GM23338 (cell line): ENCODE results near the gene ANKRD49. TPM values are rescaled to one million over a fixed set of nuclear protein-coding genes. Genes with fewer than 3 reads are reported as not detected.

Source experiments
- ATAC-seq: fragments of 200-7000 bp; cut with Tn5 transposase; 3 replicates; pipeline ENCODE4 v1.9.1; 2020
- DNase-seq: peaks from one replicate; pipeline ENCODE4 v3.0.0-alpha.2; 2015; ENCODE audit warnings: low spot score
- H2AFZ ChIP-seq: fragments of 200-600 bp; sonication (generic); 2 replicates; pipeline ENCODE4 v1.8.0; 2016; ENCODE audit warnings: antibody characterized with exemption, mild to moderate bottlenecking, moderate library complexity
- H3F3A ChIP-seq: fragments of 200-600 bp; sonication (generic); replicated peaks from 2 replicates; pipeline ENCODE4 v1.8.0; 2017; ENCODE audit warnings: antibody characterized with exemption, mixed run types, low read depth
- H3K27ac ChIP-seq: fragments of 200-600 bp; sonication (generic); 2 replicates; pipeline ENCODE4 v1.6.1; 2016; ENCODE audit warnings: low read depth
- H3K27me3 ChIP-seq: fragments of 200-600 bp; sonication (generic); 2 replicates; pipeline ENCODE4 v1.8.0; 2016; ENCODE audit warnings: mild to moderate bottlenecking, mixed run types, moderate library complexity; ENCODE audit not compliant: insufficient read depth
- H3K36me3 ChIP-seq: fragments of 200-600 bp; sonication (generic); 2 replicates; pipeline ENCODE4 v1.8.0; 2016; ENCODE audit warnings: mild to moderate bottlenecking; ENCODE audit not compliant: insufficient read depth
- H3K4me1 ChIP-seq: fragments of 200-600 bp; sonication (generic); 2 replicates; pipeline ENCODE4 v1.8.0; 2016; ENCODE audit warnings: mild to moderate bottlenecking, moderate library complexity; ENCODE audit not compliant: insufficient read depth
- H3K4me2 ChIP-seq: fragments of 200-600 bp; sonication (generic); 2 replicates; pipeline ENCODE4 v1.7.1; 2017; ENCODE audit warnings: mixed run types
- H3K4me3 ChIP-seq: fragments of 200-600 bp; sonication (generic); 2 replicates; pipeline ENCODE4 v1.6.1; 2016; ENCODE audit warnings: mixed run types
- H3K79me2 ChIP-seq: fragments of 200-600 bp; sonication (generic); replicated peaks from 2 replicates; pipeline ENCODE4 v1.8.0; 2017; ENCODE audit warnings: mild to moderate bottlenecking; ENCODE audit not compliant: insufficient read depth
- H3K9me2 ChIP-seq: fragments of 200-600 bp; sonication (generic); 2 replicates; pipeline ENCODE4 v1.8.0; 2017; ENCODE audit not compliant: insufficient read depth
- H4K20me1 ChIP-seq: fragments of 200-600 bp; sonication (generic); replicated peaks from 2 replicates; pipeline ENCODE4 v1.8.0; 2017; ENCODE audit warnings: mild to moderate bottlenecking; ENCODE audit not compliant: insufficient read depth
- H3K27ac Mint-ChIP-seq: 2 replicates; pipeline ENCODE4 v1.8.0; 2020; ENCODE audit warnings: inconsistent platforms, mild to moderate bottlenecking, moderate library complexity, mixed read lengths
- H3K27me3 Mint-ChIP-seq: 3 replicates; pipeline ENCODE4 v1.8.0; 2022; ENCODE audit warnings: low read depth, mild to moderate bottlenecking, moderate library complexity, mixed read lengths, inconsistent platforms; ENCODE audit not compliant: insufficient read depth, poor library complexity
- H3K36me3 Mint-ChIP-seq: 3 replicates; pipeline ENCODE4 v1.8.0; 2021; ENCODE audit warnings: low read depth, mild to moderate bottlenecking, inconsistent platforms, moderate library complexity, mixed read lengths
- H3K4me1 Mint-ChIP-seq: 3 replicates; pipeline ENCODE4 v1.8.0; 2020; ENCODE audit warnings: mild to moderate bottlenecking, inconsistent platforms, mixed read lengths
- H3K4me3 Mint-ChIP-seq: 3 replicates; pipeline ENCODE4 v1.8.0; 2021; ENCODE audit warnings: moderate library complexity, mild to moderate bottlenecking, inconsistent platforms, mixed read lengths
- H3K9me3 Mint-ChIP-seq: 3 replicates; pipeline ENCODE4 v1.8.0; 2020; ENCODE audit warnings: moderate library complexity, mild to moderate bottlenecking, inconsistent platforms, mixed read lengths
- CREB1 ChIP-seq: fragments of 250-450 bp; sonication (Bioruptor Pico); IDR thresholded peaks from 2 replicates; pipeline ENCODE4 v1.5.0; 2020; ENCODE audit warnings: low read depth, mild to moderate bottlenecking, moderate library complexity
- EZH2 ChIP-seq: fragments of 200-600 bp; sonication (generic); IDR thresholded peaks from one replicate; pipeline ENCODE4 v1.8.0; 2017; ENCODE audit warnings: antibody characterized with exemption, mild to moderate bottlenecking, low read depth; ENCODE audit not compliant: unreplicated experiment
- EZH2phosphoT487 ChIP-seq: fragments of 200-600 bp; sonication (generic); IDR thresholded peaks from one replicate; pipeline ENCODE4 v1.8.1; 2018; ENCODE audit warnings: antibody characterized with exemption; ENCODE audit not compliant: unreplicated experiment
- JUNB ChIP-seq: IDR thresholded peaks from one replicate; pipeline ENCODE4 v1.6.1; 2016; ENCODE audit warnings: antibody characterized with exemption; ENCODE audit not compliant: unreplicated experiment
- NANOG ChIP-seq: IDR thresholded peaks from 2 replicates; pipeline ENCODE4 v1.6.1; 2016; ENCODE audit warnings: antibody characterized with exemption, borderline replicate concordance
- POLR2AphosphoS5 ChIP-seq: IDR thresholded peaks from 2 replicates; pipeline ENCODE4 v1.6.1; 2016; ENCODE audit warnings: antibody characterized with exemption, low read depth
- STAT1 ChIP-seq: IDR thresholded peaks from one replicate; pipeline ENCODE4 v1.6.1; 2016; ENCODE audit warnings: antibody characterized with exemption; ENCODE audit not compliant: unreplicated experiment
- ZNF114 ChIP-seq: fragments of 250-450 bp; sonication (Bioruptor Pico); IDR thresholded peaks from 2 replicates; pipeline ENCODE4 v1.5.0; 2020; ENCODE audit warnings: mild to moderate bottlenecking, moderate library complexity
- ZNF331 ChIP-seq: fragments of 250-450 bp; sonication (Bioruptor Pico); IDR thresholded peaks from 2 replicates; pipeline ENCODE4 v1.5.0; 2020; ENCODE audit warnings: low read depth, mild to moderate bottlenecking, moderate library complexity
- polyA plus RNA-seq: library from polyadenylated mRNA; unstranded; fragments of >200 nt; fragmentation: Nextera tagmentation; extraction: Ambion mirVana; gene quantifications from 2 replicates; pipeline ENCODE4 v1.2.1, GENCODE V29; 2016
- total RNA-seq: library from RNA; depleted of rRNA; stranded (reverse); fragments of >200 nt; shearing (Covaris generic); gene quantifications from 2 replicates; pipeline ENCODE4 v1.2.3, GENCODE V29; 2014
- TF ChIP-seq, protein P1 (sequence below): IDR thresholded peaks from 2 replicates; pipeline ENCODE4 v1.6.1; 2016; ENCODE audit warnings: antibody characterized with exemption
- TF ChIP-seq, protein P2 (sequence below): fragments of 250-450 bp; sonication (Bioruptor Pico); IDR thresholded peaks from 2 replicates; pipeline ENCODE4 v1.5.0; 2020; ENCODE audit warnings: mild to moderate bottlenecking, moderate library complexity
- TF ChIP-seq, protein P3 (sequence below): IDR thresholded peaks from one replicate; pipeline ENCODE4 v1.6.1; 2018; ENCODE audit warnings: antibody characterized with exemption; ENCODE audit not compliant: unreplicated experiment
- TF ChIP-seq, protein P4 (sequence below), 2 experiments: fragments of 200-600 bp in 1 of 2; sonication (generic) in 1 of 2; conservative IDR thresholded peaks; 2 replicates each; pipeline versions ENCODE4 v1.5.1 to v1.6.1; 2016 to 2017; ENCODE audit warnings: antibody characterized with exemption in 2 of 2, low read depth in 2 of 2, mild to moderate bottlenecking in 2 of 2, moderate library complexity in 1 of 2

ANKRD49 gene
- total and polyA plus RNA-seq, 2 experiments from 2014 or later: 16.0 to 35.2 TPM

DNA sequence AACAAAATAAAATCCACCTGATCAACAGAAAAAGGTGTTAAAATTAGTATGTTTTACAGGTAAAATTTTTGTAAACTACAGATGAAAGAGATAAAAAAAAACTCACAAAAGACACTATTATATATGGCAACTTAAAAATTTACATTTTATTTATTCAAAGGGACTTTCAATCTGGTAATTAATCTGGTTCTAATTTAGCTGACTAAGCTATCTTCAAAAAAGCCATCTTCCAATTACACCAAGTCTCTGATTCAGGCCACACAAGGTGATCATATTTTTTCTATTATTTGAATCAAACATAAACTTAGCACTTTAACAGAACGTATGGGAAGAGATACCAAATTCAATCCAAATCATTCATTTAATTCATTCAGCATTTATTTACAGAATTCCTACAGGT is 7.7 kb upstream of the ANKRD49 start:
- no peak overlapping the region for H3K4me2 ChIP-seq
- H3K9me3 Mint-ChIP-seq: no peaks in the 10 kb centered on the region
- no peak overlapping the region for H2AFZ ChIP-seq
- no peak for ATAC-seq
- H4K20me1 ChIP-seq: no peaks in the 10 kb centered on the region
- no peak overlapping the region for H3K27ac ChIP-seq
- no peaks in the 10 kb centered on the region for H3K9me2 ChIP-seq
- peaks cover 50% of the 10 kb centered on the region for H3K36me3 Mint-ChIP-seq
- DNase-seq: no peak
- no peaks in the 10 kb centered on the region for H3F3A ChIP-seq
- H3K4me3 Mint-ChIP-seq: no peak overlapping the region
- H3K4me1 ChIP-seq: no peaks in the 10 kb centered on the region
- H3K27me3 Mint-ChIP-seq: no peaks in the 10 kb centered on the region
- H3K4me3 ChIP-seq: no peak overlapping the region
- H3K79me2 ChIP-seq: peaks cover under 1% of the 10 kb centered on the region; the same call in 1 of the 2 replicates
- no peak overlapping the region for H3K27ac Mint-ChIP-seq
- H3K36me3 ChIP-seq: peaks cover 8% of the 10 kb centered on the region; the same call in 1 of the 2 replicates
- no peaks in the 10 kb centered on the region for H3K27me3 ChIP-seq
- TF ChIP-seq, protein P1, sequence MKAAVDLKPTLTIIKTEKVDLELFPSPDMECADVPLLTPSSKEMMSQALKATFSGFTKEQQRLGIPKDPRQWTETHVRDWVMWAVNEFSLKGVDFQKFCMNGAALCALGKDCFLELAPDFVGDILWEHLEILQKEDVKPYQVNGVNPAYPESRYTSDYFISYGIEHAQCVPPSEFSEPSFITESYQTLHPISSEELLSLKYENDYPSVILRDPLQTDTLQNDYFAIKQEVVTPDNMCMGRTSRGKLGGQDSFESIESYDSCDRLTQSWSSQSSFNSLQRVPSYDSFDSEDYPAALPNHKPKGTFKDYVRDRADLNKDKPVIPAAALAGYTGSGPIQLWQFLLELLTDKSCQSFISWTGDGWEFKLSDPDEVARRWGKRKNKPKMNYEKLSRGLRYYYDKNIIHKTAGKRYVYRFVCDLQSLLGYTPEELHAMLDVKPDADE: no peak
- TF ChIP-seq, protein P2, sequence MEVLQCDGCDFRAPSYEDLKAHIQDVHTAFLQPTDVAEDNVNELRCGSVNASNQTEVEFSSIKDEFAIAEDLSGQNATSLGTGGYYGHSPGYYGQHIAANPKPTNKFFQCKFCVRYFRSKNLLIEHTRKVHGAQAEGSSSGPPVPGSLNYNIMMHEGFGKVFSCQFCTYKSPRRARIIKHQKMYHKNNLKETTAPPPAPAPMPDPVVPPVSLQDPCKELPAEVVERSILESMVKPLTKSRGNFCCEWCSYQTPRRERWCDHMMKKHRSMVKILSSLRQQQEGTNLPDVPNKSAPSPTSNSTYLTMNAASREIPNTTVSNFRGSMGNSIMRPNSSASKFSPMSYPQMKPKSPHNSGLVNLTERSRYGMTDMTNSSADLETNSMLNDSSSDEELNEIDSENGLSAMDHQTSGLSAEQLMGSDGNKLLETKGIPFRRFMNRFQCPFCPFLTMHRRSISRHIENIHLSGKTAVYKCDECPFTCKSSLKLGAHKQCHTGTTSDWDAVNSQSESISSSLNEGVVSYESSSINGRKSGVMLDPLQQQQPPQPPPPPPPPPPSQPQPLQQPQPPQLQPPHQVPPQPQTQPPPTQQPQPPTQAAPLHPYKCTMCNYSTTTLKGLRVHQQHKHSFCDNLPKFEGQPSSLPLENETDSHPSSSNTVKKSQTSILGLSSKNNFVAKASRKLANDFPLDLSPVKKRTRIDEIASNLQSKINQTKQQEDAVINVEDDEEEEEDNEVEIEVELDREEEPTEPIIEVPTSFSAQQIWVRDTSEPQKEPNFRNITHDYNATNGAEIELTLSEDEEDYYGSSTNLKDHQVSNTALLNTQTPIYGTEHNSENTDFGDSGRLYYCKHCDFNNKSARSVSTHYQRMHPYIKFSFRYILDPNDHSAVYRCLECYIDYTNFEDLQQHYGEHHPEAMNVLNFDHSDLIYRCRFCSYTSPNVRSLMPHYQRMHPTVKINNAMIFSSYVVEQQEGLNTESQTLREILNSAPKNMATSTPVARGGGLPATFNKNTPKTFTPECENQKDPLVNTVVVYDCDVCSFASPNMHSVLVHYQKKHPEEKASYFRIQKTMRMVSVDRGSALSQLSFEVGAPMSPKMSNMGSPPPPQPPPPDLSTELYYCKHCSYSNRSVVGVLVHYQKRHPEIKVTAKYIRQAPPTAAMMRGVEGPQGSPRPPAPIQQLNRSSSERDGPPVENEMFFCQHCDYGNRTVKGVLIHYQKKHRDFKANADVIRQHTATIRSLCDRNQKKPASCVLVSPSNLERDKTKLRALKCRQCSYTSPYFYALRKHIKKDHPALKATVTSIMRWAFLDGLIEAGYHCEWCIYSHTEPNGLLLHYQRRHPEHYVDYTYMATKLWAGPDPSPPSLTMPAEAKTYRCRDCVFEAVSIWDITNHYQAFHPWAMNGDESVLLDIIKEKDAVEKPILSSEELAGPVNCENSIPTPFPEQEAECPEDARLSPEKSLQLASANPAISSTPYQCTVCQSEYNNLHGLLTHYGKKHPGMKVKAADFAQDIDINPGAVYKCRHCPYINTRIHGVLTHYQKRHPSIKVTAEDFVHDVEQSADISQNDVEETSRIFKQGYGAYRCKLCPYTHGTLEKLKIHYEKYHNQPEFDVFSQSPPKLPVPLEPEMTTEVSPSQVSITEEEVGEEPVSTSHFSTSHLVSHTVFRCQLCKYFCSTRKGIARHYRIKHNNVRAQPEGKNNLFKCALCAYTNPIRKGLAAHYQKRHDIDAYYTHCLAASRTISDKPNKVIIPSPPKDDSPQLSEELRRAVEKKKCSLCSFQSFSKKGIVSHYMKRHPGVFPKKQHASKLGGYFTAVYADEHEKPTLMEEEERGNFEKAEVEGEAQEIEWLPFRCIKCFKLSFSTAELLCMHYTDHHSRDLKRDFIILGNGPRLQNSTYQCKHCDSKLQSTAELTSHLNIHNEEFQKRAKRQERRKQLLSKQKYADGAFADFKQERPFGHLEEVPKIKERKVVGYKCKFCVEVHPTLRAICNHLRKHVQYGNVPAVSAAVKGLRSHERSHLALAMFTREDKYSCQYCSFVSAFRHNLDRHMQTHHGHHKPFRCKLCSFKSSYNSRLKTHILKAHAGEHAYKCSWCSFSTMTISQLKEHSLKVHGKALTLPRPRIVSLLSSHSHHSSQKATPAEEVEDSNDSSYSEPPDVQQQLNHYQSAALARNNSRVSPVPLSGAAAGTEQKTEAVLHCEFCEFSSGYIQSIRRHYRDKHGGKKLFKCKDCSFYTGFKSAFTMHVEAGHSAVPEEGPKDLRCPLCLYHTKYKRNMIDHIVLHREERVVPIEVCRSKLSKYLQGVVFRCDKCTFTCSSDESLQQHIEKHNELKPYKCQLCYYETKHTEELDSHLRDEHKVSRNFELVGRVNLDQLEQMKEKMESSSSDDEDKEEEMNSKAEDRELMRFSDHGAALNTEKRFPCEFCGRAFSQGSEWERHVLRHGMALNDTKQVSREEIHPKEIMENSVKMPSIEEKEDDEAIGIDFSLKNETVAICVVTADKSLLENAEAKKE (CRISPR knock-in tag): no peak
- TF ChIP-seq EZH2: no peak
- TF ChIP-seq POLR2AphosphoS5: no peak
- TF ChIP-seq EZH2phosphoT487: no peak
- no peak for TF ChIP-seq ZNF331 (CRISPR knock-in tag)
- TF ChIP-seq, protein P3, sequence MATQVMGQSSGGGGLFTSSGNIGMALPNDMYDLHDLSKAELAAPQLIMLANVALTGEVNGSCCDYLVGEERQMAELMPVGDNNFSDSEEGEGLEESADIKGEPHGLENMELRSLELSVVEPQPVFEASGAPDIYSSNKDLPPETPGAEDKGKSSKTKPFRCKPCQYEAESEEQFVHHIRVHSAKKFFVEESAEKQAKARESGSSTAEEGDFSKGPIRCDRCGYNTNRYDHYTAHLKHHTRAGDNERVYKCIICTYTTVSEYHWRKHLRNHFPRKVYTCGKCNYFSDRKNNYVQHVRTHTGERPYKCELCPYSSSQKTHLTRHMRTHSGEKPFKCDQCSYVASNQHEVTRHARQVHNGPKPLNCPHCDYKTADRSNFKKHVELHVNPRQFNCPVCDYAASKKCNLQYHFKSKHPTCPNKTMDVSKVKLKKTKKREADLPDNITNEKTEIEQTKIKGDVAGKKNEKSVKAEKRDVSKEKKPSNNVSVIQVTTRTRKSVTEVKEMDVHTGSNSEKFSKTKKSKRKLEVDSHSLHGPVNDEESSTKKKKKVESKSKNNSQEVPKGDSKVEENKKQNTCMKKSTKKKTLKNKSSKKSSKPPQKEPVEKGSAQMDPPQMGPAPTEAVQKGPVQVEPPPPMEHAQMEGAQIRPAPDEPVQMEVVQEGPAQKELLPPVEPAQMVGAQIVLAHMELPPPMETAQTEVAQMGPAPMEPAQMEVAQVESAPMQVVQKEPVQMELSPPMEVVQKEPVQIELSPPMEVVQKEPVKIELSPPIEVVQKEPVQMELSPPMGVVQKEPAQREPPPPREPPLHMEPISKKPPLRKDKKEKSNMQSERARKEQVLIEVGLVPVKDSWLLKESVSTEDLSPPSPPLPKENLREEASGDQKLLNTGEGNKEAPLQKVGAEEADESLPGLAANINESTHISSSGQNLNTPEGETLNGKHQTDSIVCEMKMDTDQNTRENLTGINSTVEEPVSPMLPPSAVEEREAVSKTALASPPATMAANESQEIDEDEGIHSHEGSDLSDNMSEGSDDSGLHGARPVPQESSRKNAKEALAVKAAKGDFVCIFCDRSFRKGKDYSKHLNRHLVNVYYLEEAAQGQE: no peak
- no peak for TF ChIP-seq NANOG
- no peak for TF ChIP-seq STAT1
- TF ChIP-seq, protein P4, sequence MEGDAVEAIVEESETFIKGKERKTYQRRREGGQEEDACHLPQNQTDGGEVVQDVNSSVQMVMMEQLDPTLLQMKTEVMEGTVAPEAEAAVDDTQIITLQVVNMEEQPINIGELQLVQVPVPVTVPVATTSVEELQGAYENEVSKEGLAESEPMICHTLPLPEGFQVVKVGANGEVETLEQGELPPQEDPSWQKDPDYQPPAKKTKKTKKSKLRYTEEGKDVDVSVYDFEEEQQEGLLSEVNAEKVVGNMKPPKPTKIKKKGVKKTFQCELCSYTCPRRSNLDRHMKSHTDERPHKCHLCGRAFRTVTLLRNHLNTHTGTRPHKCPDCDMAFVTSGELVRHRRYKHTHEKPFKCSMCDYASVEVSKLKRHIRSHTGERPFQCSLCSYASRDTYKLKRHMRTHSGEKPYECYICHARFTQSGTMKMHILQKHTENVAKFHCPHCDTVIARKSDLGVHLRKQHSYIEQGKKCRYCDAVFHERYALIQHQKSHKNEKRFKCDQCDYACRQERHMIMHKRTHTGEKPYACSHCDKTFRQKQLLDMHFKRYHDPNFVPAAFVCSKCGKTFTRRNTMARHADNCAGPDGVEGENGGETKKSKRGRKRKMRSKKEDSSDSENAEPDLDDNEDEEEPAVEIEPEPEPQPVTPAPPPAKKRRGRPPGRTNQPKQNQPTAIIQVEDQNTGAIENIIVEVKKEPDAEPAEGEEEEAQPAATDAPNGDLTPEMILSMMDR (conservative IDR thresholded peaks at IDR 0.05; ENCODE audit: low read depth in 2 of 2): no peak
- TF ChIP-seq JUNB: no peak
- no peak for TF ChIP-seq CREB1
- no peak for TF ChIP-seq ZNF114 (CRISPR knock-in tag)
- no peaks in the 10 kb centered on the region for H3K4me1 Mint-ChIP-seq
